ENCODE measurements around the gene G6PC1. TPM values are rescaled to one million over a fixed set of nuclear protein-coding genes. Genes with fewer than 3 reads are reported as not detected.

Gene G6PC1
- total and polyA plus RNA-seq, 2 experiments from 2014 or later, result not detected

DNA sequence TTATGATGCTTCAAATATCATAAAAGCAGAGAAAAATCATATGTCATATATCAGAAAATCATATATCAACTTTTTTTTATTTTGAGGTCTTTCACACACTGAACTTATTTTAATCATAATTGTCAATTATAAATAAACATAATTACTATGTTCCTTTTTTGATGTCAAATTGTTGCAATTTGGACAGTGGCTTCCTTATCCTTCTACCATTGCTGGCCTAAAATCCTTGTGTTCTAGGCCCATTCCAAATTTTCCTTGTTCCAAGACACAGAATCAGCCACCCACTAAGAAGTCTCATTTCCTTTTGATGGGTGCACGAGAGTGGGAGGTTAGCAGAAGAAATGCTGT is 28.9 kb downstream of the G6PC1 start (continued):
- TF ChIP-seq, protein P1, sequence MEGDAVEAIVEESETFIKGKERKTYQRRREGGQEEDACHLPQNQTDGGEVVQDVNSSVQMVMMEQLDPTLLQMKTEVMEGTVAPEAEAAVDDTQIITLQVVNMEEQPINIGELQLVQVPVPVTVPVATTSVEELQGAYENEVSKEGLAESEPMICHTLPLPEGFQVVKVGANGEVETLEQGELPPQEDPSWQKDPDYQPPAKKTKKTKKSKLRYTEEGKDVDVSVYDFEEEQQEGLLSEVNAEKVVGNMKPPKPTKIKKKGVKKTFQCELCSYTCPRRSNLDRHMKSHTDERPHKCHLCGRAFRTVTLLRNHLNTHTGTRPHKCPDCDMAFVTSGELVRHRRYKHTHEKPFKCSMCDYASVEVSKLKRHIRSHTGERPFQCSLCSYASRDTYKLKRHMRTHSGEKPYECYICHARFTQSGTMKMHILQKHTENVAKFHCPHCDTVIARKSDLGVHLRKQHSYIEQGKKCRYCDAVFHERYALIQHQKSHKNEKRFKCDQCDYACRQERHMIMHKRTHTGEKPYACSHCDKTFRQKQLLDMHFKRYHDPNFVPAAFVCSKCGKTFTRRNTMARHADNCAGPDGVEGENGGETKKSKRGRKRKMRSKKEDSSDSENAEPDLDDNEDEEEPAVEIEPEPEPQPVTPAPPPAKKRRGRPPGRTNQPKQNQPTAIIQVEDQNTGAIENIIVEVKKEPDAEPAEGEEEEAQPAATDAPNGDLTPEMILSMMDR (conservative IDR thresholded peaks at IDR 0.05; ENCODE audit: low read depth in 2 of 2), result no peak

DNA sequence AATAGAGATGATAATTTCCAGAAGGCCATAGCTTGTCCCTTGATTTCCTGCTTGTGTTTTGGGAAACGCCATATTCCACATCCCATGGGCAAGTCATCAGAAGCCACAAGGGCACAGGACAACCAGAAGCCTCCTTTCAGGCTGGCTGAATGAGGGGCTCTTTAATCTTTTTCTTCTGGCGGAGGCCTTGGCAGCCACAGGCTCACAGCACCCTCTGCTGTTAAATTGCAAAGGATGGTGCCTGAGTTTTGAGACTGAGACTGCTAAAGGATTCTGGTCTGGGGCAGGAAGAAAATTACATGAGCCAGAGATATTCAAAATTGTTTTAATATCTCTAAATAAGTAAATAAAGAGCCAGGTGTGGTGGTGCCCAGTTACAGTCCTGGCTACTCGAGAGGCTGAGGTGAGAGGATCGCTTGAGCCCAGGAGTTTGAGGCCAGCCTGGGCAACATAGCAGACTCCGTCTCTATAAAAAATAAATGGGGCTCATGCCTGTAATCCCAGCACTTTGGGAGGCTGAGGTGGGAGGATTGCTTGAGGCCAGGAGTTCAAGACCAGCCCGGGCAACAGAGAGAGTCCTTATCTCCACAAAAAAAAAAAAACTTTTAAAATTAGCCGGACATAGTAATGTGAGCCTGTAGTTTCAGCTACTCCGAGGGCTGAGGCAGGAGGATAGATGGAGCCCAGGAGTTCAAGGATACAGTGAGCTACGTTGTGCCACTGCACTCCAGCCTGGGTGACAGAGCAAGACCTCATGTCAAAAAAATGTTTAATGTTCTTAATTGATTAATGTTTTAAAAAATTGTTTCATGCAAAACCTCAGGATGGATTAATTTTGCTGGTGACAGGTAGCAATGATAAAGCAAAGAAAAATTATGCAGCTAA is 37.4 kb downstream of the G6PC1 start:
- H4K20me1 ChIP-seq (replicated peaks; ENCODE audit: insufficient read depth), result no peaks in the 10 kb centered on the region
- no peaks in the 10 kb centered on the region for H3F3A ChIP-seq (replicated peaks; ENCODE audit: low read depth)
- no peak overlapping the region for H3K27ac Mint-ChIP-seq
- no peak overlapping the region for H3K4me2 ChIP-seq
- H3K36me3 Mint-ChIP-seq (ENCODE audit: low read depth), result no peaks in the 10 kb centered on the region
- H3K27me3 Mint-ChIP-seq (ENCODE audit: insufficient read depth, low read depth, poor library complexity), result peaks cover 7% of the 10 kb centered on the region
- H3K36me3 ChIP-seq (ENCODE audit: insufficient read depth), result no peaks in the 10 kb centered on the region
- no peak overlapping the region for H3K4me3 ChIP-seq
- H3K27me3 ChIP-seq (ENCODE audit: insufficient read depth), result no peaks in the 10 kb centered on the region
- no peak overlapping the region for H3K27ac ChIP-seq (ENCODE audit: low read depth)
- ATAC-seq, result peak; percentile 97
- H3K4me1 ChIP-seq (ENCODE audit: insufficient read depth), result no peaks in the 10 kb centered on the region
- H3K4me1 Mint-ChIP-seq, result no peaks in the 10 kb centered on the region; the same call in 2 of the 3 replicates
- TF ChIP-seq EZH2phosphoT487 (IDR thresholded peaks at IDR 0.05; ENCODE audit: unreplicated experiment), result no peak
- TF ChIP-seq NANOG (IDR thresholded peaks at IDR 0.05; ENCODE audit: borderline replicate concordance), result no peak
- TF ChIP-seq EZH2 (IDR thresholded peaks at IDR 0.05; ENCODE audit: low read depth, unreplicated experiment), result no peak
- TF ChIP-seq CREB1 (CRISPR knock-in tag; IDR thresholded peaks at IDR 0.05; ENCODE audit: low read depth), result no peak
- TF ChIP-seq, protein P1 (conservative IDR thresholded peaks at IDR 0.05; ENCODE audit: low read depth in 2 of 2), result peak; percentile 82 to 89
- no peaks in the 10 kb centered on the region for H3K79me2 ChIP-seq (replicated peaks; ENCODE audit: insufficient read depth)
- H3K9me2 ChIP-seq (ENCODE audit: insufficient read depth), result no peaks in the 10 kb centered on the region
- no peak overlapping the region for H3K4me3 Mint-ChIP-seq
- no peaks in the 10 kb centered on the region for H3K9me3 Mint-ChIP-seq
- no peak overlapping the region for H2AFZ ChIP-seq
- peak; percentile 89 for DNase-seq (ENCODE audit: low spot score)

DNA sequence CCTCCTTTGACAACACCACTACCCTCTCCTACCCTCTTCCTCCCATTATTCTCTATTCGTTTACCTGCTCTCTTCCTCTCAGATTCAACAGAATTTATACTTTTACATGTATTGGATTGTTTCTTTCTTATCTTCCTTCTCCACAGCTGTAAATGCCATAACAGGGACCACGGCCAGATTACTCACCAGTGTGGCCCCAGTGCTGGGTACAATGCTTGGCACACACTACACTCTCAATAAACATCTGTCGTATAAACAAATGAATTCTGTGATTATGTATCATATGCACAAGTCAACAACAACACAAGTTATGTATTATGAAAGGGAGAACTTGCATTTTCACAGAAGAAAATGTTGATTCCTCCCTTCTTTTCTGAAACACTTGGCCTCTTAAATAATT is 43.6 kb downstream of the G6PC1 start:
- peaks cover 1% of the 10 kb centered on the region; the same call in 2 of the 3 replicates for H3K36me3 Mint-ChIP-seq (ENCODE audit: low read depth)
- TF ChIP-seq, protein P1 (conservative IDR thresholded peaks at IDR 0.05; ENCODE audit: low read depth in 2 of 2), result no peak
- TF ChIP-seq EZH2phosphoT487 (IDR thresholded peaks at IDR 0.05; ENCODE audit: unreplicated experiment) (no peak), NANOG (IDR thresholded peaks at IDR 0.05; ENCODE audit: borderline replicate concordance) (no peak), ZNF331 (CRISPR knock-in tag; IDR thresholded peaks at IDR 0.05; ENCODE audit: low read depth) (no peak), EZH2 (IDR thresholded peaks at IDR 0.05; ENCODE audit: low read depth, unreplicated experiment) (no peak), JUNB (IDR thresholded peaks at IDR 0.05; ENCODE audit: unreplicated experiment) (no peak)
- TF ChIP-seq, protein P2, sequence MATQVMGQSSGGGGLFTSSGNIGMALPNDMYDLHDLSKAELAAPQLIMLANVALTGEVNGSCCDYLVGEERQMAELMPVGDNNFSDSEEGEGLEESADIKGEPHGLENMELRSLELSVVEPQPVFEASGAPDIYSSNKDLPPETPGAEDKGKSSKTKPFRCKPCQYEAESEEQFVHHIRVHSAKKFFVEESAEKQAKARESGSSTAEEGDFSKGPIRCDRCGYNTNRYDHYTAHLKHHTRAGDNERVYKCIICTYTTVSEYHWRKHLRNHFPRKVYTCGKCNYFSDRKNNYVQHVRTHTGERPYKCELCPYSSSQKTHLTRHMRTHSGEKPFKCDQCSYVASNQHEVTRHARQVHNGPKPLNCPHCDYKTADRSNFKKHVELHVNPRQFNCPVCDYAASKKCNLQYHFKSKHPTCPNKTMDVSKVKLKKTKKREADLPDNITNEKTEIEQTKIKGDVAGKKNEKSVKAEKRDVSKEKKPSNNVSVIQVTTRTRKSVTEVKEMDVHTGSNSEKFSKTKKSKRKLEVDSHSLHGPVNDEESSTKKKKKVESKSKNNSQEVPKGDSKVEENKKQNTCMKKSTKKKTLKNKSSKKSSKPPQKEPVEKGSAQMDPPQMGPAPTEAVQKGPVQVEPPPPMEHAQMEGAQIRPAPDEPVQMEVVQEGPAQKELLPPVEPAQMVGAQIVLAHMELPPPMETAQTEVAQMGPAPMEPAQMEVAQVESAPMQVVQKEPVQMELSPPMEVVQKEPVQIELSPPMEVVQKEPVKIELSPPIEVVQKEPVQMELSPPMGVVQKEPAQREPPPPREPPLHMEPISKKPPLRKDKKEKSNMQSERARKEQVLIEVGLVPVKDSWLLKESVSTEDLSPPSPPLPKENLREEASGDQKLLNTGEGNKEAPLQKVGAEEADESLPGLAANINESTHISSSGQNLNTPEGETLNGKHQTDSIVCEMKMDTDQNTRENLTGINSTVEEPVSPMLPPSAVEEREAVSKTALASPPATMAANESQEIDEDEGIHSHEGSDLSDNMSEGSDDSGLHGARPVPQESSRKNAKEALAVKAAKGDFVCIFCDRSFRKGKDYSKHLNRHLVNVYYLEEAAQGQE (IDR thresholded peaks at IDR 0.05; ENCODE audit: unreplicated experiment), result no peak
- TF ChIP-seq, protein P3, sequence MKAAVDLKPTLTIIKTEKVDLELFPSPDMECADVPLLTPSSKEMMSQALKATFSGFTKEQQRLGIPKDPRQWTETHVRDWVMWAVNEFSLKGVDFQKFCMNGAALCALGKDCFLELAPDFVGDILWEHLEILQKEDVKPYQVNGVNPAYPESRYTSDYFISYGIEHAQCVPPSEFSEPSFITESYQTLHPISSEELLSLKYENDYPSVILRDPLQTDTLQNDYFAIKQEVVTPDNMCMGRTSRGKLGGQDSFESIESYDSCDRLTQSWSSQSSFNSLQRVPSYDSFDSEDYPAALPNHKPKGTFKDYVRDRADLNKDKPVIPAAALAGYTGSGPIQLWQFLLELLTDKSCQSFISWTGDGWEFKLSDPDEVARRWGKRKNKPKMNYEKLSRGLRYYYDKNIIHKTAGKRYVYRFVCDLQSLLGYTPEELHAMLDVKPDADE (IDR thresholded peaks at IDR 0.05), result no peak

More for the DNA sequence above, 43.6 kb downstream of the G6PC1 start:
- no peak overlapping the region for H3K4me2 ChIP-seq
- H3K79me2 ChIP-seq (replicated peaks; ENCODE audit: insufficient read depth), result no peaks in the 10 kb centered on the region
- H3K4me3 ChIP-seq, result no peak overlapping the region
- H3K36me3 ChIP-seq (ENCODE audit: insufficient read depth), result no peaks in the 10 kb centered on the region
- no peaks in the 10 kb centered on the region for H3K9me2 ChIP-seq (ENCODE audit: insufficient read depth)
- Mint-ChIP-seq H3K4me1 (no peaks in the 10 kb centered on the region), H3K27ac (no peak overlapping the region), H3K9me3 (no peaks in the 10 kb centered on the region), H3K4me3 (no peak overlapping the region), H3K27me3 (ENCODE audit: insufficient read depth, low read depth, poor library complexity) (peaks cover 7% of the 10 kb centered on the region)
- no peaks in the 10 kb centered on the region for H3K27me3 ChIP-seq (ENCODE audit: insufficient read depth)
- 0 out of 2 replicates have a peak, but pooled peaks cover 3% of the 10 kb centered on the region for H3F3A ChIP-seq (replicated peaks; ENCODE audit: low read depth)
- H3K4me1 ChIP-seq (ENCODE audit: insufficient read depth), result no peaks in the 10 kb centered on the region
- no peak overlapping the region for H3K27ac ChIP-seq (ENCODE audit: low read depth)
- no peaks in the 10 kb centered on the region; the same call in 1 of the 2 replicates for H4K20me1 ChIP-seq (replicated peaks; ENCODE audit: insufficient read depth)
- DNase-seq (ENCODE audit: low spot score) (no peak), ATAC-seq (no peak)
- no peak overlapping the region for H2AFZ ChIP-seq
